SHP77 (cell line): ENCODE results near the gene PIGO.
A peak's percentile ranks its signal among the peaks of the same experiment; 100 is the strongest.

Experiments used
- DNase-seq, 2 experiments: peaks; one replicate each; lab custom pipeline; 2025; lab: John Stamatoyannopoulos, UW

Gene PIGO

GRCh38 chr9:35096035-35096849, at the start of gene PIGO:
PIGO (minus strand) TSS chr9:35096591; CDS start chr9:35095565, 1,026 bp downstream.
- peak; percentile 60 to 81 for DNase-seq

DNA sequence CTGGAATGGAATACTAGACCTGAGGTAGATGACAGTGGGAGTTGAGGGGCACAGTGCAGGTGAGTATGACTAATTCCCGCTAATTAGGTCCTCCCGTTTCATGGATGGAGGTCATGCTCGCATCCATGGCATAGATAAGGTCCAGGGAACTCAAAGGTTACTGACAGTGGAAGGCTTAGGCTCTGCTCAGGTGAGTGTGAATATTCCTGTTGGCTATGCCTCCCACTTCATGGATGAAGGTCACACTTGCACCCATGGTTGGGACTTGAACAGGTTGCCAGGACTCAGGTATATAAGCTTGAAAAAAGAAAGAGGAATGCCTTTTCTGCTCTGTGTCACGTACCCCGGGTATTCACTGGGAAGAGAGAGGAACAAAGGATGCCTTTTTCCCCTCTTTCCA, 45.6 kb upstream of the PIGO start:
- DNase-seq, result no peak

- DNase-seq, result no peak
Observed at GRCh38 chr9:35140093-35140492, 43.7 kb upstream of the PIGO start.

DNA sequence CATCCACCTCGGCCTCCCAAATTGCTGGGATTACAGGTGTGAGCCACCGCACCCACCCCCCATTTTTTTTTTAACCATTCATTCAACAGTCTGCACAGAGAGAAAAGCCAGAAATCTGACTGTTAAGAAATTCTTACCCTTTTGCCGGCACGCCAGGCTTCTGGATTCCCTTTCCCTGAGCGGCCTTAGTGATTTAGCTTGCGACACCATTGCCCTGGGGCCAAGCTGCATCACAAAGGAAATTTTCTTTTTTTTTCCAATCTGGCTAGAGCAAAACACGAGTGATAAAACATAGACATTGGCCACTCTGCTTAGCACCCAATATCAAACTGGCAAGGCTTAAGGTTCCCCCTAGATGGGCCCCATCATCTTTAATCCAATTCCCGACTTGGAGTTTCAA, 40.5 kb upstream of the PIGO start:
- DNase-seq, result no peak

DNA sequence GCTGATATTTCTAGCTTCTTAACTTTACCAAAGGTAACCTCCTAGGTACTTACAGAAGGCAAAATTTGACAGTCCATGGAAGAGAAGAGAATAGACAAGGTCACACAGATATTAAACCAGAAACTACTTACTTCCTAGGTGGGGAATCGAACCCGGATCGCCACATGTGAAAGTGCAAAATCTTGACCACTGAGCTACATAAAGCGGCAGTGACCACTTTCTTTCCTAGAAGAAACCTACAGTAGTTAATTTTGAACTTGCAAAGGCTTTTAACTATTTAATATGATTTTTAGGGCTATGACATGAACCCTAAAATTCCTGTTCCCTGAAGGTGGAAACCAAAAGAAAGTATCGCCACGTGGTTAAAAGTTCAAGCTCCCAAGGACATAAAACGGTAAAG, 39.6 kb upstream of the PIGO start:
- no peak for DNase-seq

GRCh38 chr9:35134920-35135319, 38.5 kb upstream of the PIGO start:
- no peak for DNase-seq

DNA sequence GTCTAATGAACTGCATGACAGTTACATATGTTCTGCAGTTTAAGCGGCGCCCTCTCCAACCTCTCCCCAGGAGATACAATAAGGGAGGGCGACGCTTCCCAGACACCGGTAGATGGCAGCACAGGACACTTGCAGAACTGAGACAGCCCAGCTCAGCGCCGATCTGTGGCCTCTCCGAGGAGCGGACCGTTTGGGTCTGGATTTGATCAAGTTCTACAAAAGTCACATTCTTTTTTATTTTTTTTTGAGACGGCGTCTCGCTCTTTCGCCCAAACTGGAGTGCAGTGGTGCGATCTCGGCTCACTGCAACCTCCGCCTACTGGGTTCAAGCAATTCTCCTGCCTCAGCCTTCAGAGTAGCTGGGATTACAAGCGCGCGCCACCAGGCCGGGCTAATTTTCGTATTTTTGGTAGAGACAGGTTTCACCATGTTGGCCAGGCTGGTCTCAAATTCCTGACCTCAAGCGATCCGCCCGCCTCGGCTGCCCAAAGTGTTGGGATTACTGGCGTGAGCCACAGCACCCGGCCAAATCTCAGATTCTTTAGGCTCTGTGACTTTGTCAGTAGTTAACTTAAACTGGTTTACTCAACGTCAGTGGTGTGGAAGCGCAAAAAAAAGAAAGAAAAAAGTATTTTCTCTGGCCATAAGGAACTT, 20.6 kb upstream of the PIGO start:
- peak; percentile 52 to 82 for DNase-seq

GRCh38 chr9:35116539-35116897, 20.1 kb upstream of the PIGO start:
- DNase-seq, result no peak

GRCh38 chr9:35115680-35116538, 19.5 kb upstream of the PIGO start, which contains the start of gene ATOSB:
ATOSB (minus strand) TSS chr9:35115862; CDS start chr9:35108274, 7,588 bp downstream.
- DNase-seq, result peak; percentile 83

DNA sequence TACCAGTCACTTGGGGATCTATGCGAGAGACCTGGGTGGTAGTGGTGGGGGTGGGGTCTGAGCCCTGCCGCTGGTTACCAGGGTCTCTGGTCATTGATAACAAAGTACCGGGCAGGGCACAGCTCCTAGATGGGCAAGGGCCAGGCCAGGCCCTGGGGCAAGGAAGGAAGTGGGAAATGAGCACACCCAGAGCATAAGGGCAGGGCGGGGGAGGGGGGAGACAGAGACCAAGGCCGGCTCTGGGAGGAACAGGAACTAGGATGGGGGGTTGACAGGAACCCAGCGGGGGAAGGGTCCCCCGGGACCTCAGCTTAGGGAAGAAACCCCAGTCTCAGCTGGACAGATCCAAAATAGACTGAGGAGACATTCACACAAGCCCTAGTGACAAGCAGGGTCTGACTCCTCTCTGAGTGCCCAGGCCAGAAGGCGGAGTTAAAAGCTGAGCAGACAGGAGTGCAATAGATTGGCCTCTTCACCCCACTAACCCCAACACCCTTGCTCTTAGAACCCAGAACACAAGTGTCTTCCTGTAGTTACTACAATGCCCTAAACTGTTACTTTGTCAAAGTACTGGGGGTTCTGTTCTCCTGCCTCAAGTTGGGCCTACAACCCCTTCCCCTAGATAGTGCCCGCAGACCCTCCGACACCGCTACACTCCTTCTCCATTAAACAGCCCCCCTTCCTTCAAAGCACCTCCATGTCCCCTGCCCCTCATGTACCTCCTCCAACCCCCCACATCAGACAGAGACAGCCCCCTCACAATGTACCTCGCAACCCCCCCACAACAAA, 18.6 kb upstream of the PIGO start:
- no peak for DNase-seq

- DNase-seq, result peak; percentile 23 to 30
Observed at GRCh38 chr9:35114113-35114839, 17.9 kb upstream of the PIGO start.

DNA sequence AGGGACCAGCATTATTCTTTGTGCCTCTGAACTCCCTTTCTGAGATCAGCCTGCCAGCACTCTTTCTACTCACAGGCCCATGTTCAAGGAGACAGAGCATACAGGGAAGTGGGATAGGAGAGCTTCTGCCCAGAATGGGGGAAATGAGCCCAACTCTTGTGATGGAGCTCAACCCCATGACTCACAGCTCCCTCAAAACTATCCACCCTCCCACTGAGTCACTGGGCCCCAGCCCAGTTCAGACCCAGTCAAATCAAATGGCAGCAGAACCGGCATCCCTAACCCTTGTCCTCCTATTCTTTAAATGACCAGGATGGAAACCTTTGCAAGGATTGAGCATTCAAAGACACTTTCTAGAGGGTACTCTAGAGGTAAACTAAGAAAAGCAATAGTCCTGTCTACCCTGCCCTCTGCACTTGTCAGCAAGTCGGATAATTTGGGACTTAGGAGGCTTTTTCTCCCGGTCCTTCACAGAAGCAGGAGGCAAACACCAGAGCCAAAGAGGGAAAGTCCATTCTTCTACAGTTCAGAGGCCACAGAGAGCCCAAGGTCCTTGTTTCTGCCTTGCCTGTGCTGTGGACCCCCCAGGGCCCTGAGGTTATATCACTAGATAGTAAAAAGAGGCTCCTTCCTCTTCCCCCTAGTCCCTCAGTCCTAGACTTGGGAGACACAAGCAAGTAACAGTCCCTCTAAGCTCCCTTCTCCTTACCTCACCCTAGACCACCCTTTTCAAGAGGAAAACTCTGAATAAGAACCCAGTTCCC, 16.0 kb upstream of the PIGO start:
- DNase-seq, result no peak

- peak; percentile 83 to 93 for DNase-seq
Observed at GRCh38 chr9:35111001-35111933, 14.9 kb upstream of the PIGO start.

DNA sequence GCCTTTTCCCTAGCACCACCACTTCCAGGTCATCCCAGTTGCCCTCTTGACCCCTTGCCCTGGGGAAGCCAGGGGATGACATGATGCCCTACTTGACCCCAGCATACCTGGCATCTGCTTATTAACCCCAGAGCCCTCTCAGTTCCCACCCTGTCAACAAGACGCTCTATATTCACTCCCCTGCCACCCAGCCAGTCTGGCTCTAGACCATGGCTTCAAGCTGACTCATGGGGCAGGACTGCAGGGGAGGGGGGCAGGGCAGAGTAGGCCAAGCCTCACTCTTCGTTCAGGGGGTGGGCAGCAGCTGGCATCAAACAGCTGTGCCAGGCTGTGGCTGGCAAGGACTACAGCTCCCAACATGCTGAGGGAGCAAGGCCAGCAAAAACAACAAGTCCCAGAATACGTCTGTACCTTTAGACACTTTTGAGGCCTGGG, 14.0 kb upstream of the PIGO start:
- no peak for DNase-seq

- DNase-seq, result no peak
Observed at GRCh38 chr9:35108946-35109575, 12.7 kb upstream of the PIGO start.

DNA sequence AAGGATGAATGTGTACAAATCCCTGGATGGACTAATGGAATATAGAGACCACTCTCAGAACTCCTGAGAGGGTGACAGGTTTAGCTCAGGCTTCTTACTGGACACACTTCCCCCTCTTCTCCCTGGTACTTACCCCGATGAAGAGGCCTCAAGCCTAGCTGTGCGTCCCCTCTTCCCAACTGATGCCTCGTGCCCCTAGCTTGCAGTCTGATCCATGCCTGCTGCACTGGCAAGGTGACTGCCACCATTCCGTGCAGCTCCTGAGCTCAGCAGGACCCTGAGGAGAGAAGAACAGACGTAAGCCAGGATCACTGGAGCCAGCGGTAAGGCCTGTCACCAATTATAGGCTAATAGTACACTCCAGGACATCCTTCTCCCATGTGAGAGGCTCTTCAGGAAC, 12.1 kb upstream of the PIGO start:
- no peak for DNase-seq

- DNase-seq, result no peak
Observed at GRCh38 chr9:35107297-35108290, 11.2 kb upstream of the PIGO start.
